HPDE6-E6E7 (cell line): Measurements from ENCODE around the gene PLCB4.
"Not testable (repeated sequence)": the region's sequence is repeated elsewhere in the genome, so short reads cannot be mapped to it uniquely, and the experiment has no call there.

Experiments
- DNase-seq: peaks from one replicate; pipeline ENCODE4 v3.0.0; 2011; ENCODE audit warnings: missing footprints; ENCODE audit errors: extremely low spot score

PLCB4 gene

GRCh38 chr20:9141921-9142320 is 73.0 kb downstream of the PLCB4 start:
- DNase-seq: no peak

- DNase-seq: no peak
These were observed 73.9 kb downstream of the PLCB4 start for GRCh38 chr20:9142809-9143208.

GRCh38 chr20:9143926-9144325 is 75.0 kb downstream of the PLCB4 start:
- no peak for DNase-seq

- no peak for DNase-seq
These were observed 75.8 kb downstream of the PLCB4 start for GRCh38 chr20:9144643-9145042.

GRCh38 chr20:9145142-9145541 is 76.3 kb downstream of the PLCB4 start:
- DNase-seq: no peak

- no peak for DNase-seq
These were observed 77.8 kb downstream of the PLCB4 start for GRCh38 chr20:9146649-9147048.

- DNase-seq: no peak
These were observed 78.7 kb downstream of the PLCB4 start for GRCh38 chr20:9147547-9148024.

GRCh38 chr20:9148291-9148690 is 79.4 kb downstream of the PLCB4 start:
- no peak for DNase-seq

GRCh38 chr20:9149087-9149486 is 80.2 kb downstream of the PLCB4 start:
- no peak for DNase-seq

- DNase-seq: no peak
These were observed 80.9 kb downstream of the PLCB4 start for GRCh38 chr20:9149796-9150195.

GRCh38 chr20:9150679-9151078 is 81.8 kb downstream of the PLCB4 start:
- DNase-seq: no peak

- not testable (repeated sequence) for DNase-seq
These were observed 83.3 kb downstream of the PLCB4 start for GRCh38 chr20:9152139-9152538.

GRCh38 chr20:9154464-9155024 is 85.7 kb downstream of the PLCB4 start:
- no peak for DNase-seq

- DNase-seq: no peak
These were observed 87.8 kb downstream of the PLCB4 start for GRCh38 chr20:9156529-9157280.

GRCh38 chr20:9160331-9160730 is 91.4 kb downstream of the PLCB4 start:
- no peak for DNase-seq

GRCh38 chr20:9160757-9161156 is 91.9 kb downstream of the PLCB4 start:
- no peak for DNase-seq

GRCh38 chr20:9161311-9161710 is 92.4 kb downstream of the PLCB4 start:
- no peak for DNase-seq

- DNase-seq: no peak
These were observed 94.4 kb downstream of the PLCB4 start for GRCh38 chr20:9163251-9163650.

GRCh38 chr20:9163995-9164394 is 95.1 kb downstream of the PLCB4 start:
- no peak for DNase-seq

- no peak for DNase-seq
These were observed 96.4 kb downstream of the PLCB4 start for GRCh38 chr20:9165261-9165660.

GRCh38 chr20:9166153-9166780 is 97.4 kb downstream of the PLCB4 start:
- no peak for DNase-seq

- no peak for DNase-seq
These were observed 100.5 kb downstream of the PLCB4 start for GRCh38 chr20:9169409-9169808.

GRCh38 chr20:9172851-9173250 is 104.0 kb downstream of the PLCB4 start:
- no peak for DNase-seq
